Neuronal stem cell (in vitro differentiated cells): ENCODE data around the gene GRAP2.

ENCODE experiments used
- DNase-seq: peaks from one replicate; pipeline ENCODE4 v3.0.0-alpha.2; 2013; ENCODE audit warnings: low spot score
- H2AFZ ChIP-seq: one replicate; pipeline ENCODE4 v1.6.1; 2013; ENCODE audit warnings: mild to moderate bottlenecking, low read length, inconsistent platforms
- H2AK5ac ChIP-seq: 2 replicates; pipeline ENCODE4 v1.6.1; 2013; ENCODE audit warnings: low read depth, mild to moderate bottlenecking, inconsistent platforms, low read length, moderate library complexity, mixed read lengths
- H2BK120ac ChIP-seq: 2 replicates; pipeline ENCODE4 v1.6.1; 2013; ENCODE audit warnings: low read depth, mild to moderate bottlenecking, inconsistent platforms, low read length, moderate library complexity, mixed read lengths
- H2BK12ac ChIP-seq: one replicate; pipeline ENCODE4 v1.6.1; 2013; ENCODE audit warnings: low read length, inconsistent platforms
- H2BK15ac ChIP-seq: 2 replicates; pipeline ENCODE4 v1.6.1; 2013; ENCODE audit warnings: mild to moderate bottlenecking, low read length, inconsistent platforms, mixed read lengths
- H2BK5ac ChIP-seq: one replicate; pipeline ENCODE4 v1.6.1; 2013; ENCODE audit warnings: inconsistent platforms, mild to moderate bottlenecking, low read length, moderate library complexity
- H3K14ac ChIP-seq: one replicate; pipeline ENCODE4 v1.6.1; 2013; ENCODE audit warnings: low read length, inconsistent platforms
- H3K18ac ChIP-seq: 2 replicates; pipeline ENCODE4 v1.6.1; 2013; ENCODE audit warnings: low read length, inconsistent platforms
- H3K23ac ChIP-seq: 2 replicates; pipeline ENCODE4 v1.6.1; 2013; ENCODE audit warnings: low read depth, mild to moderate bottlenecking, mixed read lengths, low read length, inconsistent platforms; ENCODE audit not compliant: poor library complexity
- H3K27ac ChIP-seq: replicated peaks from 3 replicates; pipeline ENCODE4 v1.5.1; 2013; ENCODE audit warnings: low read length, inconsistent platforms
- H3K27me3 ChIP-seq, 3 experiments: 2 replicates each; pipeline ENCODE4 v1.6.1; 2013; ENCODE audit warnings: low read length in 3 of 3, mild to moderate bottlenecking in 2 of 3, inconsistent platforms in 1 of 3, low read depth in 1 of 3, mixed read lengths in 1 of 3, moderate library complexity in 1 of 3; ENCODE audit not compliant: control insufficient read depth in 3 of 3, insufficient read depth in 3 of 3
- H3K36me3 ChIP-seq, 2 donors: replicated peaks in 1 of 2; 2 replicates each; pipeline ENCODE4 v1.6.1; 2013; ENCODE audit warnings: low read length in 2 of 2; ENCODE audit not compliant: control insufficient read depth in 2 of 2, insufficient read depth in 2 of 2
- H3K4ac ChIP-seq: 2 replicates; pipeline ENCODE4 v1.6.1; 2013; ENCODE audit warnings: inconsistent platforms, mild to moderate bottlenecking, low read length, moderate library complexity
- H3K4me1 ChIP-seq, 2 donors: 1 replicate in 1 of 2; 2 replicates in 1 of 2; pipeline ENCODE4 v1.6.1; 2013; ENCODE audit warnings: low read length in 2 of 2, low read depth in 1 of 2; ENCODE audit not compliant: control insufficient read depth in 2 of 2, insufficient read depth in 1 of 2
- H3K4me2 ChIP-seq: one replicate; pipeline ENCODE4 v1.6.1; 2013; ENCODE audit warnings: mild to moderate bottlenecking, low read length, inconsistent platforms; ENCODE audit not compliant: insufficient read depth, poor library complexity, severe bottlenecking
- H3K4me3 ChIP-seq, 2 donors: 2 replicates each; pipeline ENCODE4 v1.5.1; 2013; ENCODE audit warnings: low read length in 2 of 2, mild to moderate bottlenecking in 2 of 2, inconsistent platforms in 1 of 2, moderate library complexity in 1 of 2
- H3K79me1 ChIP-seq: one replicate; pipeline ENCODE4 v1.6.1; 2013; ENCODE audit warnings: low read depth, mild to moderate bottlenecking, inconsistent platforms, low read length, moderate library complexity
- H3K9ac ChIP-seq: one replicate; pipeline ENCODE4 v1.6.1; 2013; ENCODE audit warnings: mild to moderate bottlenecking, low read depth, low read length, inconsistent platforms; ENCODE audit not compliant: poor library complexity
- H3K9me3 ChIP-seq, 2 donors: replicated peaks in 1 of 2; 2 replicates each; pipeline versions ENCODE3 to v1.6.1; 2013; ENCODE audit warnings: low read length in 2 of 2, mild to moderate bottlenecking in 2 of 2, inconsistent platforms in 1 of 2, low read depth in 1 of 2, mixed read lengths in 1 of 2, moderate library complexity in 1 of 2; ENCODE audit not compliant: control insufficient read depth in 2 of 2, insufficient read depth in 1 of 2
- H4K8ac ChIP-seq: one replicate; pipeline ENCODE4 v1.6.1; 2013; ENCODE audit warnings: low read depth, mild to moderate bottlenecking, inconsistent platforms, low read length, moderate library complexity
- H4K91ac ChIP-seq: one replicate; pipeline ENCODE4 v1.6.1; 2013; ENCODE audit warnings: low read length, low read depth, mild to moderate bottlenecking, inconsistent platforms; ENCODE audit not compliant: poor library complexity
- WGBS, 2 donors: extraction: QIAGEN DNeasy Blood & Tissue Kit; methylation state at CpG; one replicate each; pipeline ENCODE4 v1.1.7; 2013; ENCODE audit warnings: missing lambda C conversion rate in 2 of 2, mixed read lengths in 1 of 2; ENCODE audit not compliant: insufficient read length in 2 of 2, insufficient replicate concordance in 1 of 2; ENCODE audit errors: extremely low coverage in 2 of 2; 5-methylcytosine and 5-hydroxymethylcytosine counted together

GRAP2 gene

GRCh38 chr22:39943953-39944872 is 43.3 kb downstream of the GRAP2 start:
- DNase-seq = no peak
- no peak overlapping the region for H4K91ac ChIP-seq
- no peak overlapping the region for H2BK15ac ChIP-seq
- H3K18ac ChIP-seq = no peak overlapping the region
- H2BK120ac ChIP-seq = no peak overlapping the region
- no peak overlapping the region for H3K4me2 ChIP-seq
- no peak overlapping the region for H3K4ac ChIP-seq
- H2BK5ac ChIP-seq = no peak overlapping the region
- no peak overlapping the region for H2BK12ac ChIP-seq
- no peak overlapping the region for H4K8ac ChIP-seq
- H3K27ac ChIP-seq = no peak overlapping the region
- WGBS, 2 donors = no CpG with 5 or more reads among the region's 11 CpGs
- no peak overlapping the region for H3K4me3 ChIP-seq
- no peaks in the 10 kb centered on the region for H3K36me3 ChIP-seq
- no peak overlapping the region for H2AFZ ChIP-seq
- no peaks in the 10 kb centered on the region for H3K79me1 ChIP-seq
- H3K4me1 ChIP-seq = peaks cover 0 to 9% of the 10 kb centered on the region in 2 donors
- H3K27me3 ChIP-seq = peaks cover 0 to 9% (median 0%) of the 10 kb centered on the region in 3 experiments
- H3K14ac ChIP-seq = no peak overlapping the region
- H3K9ac ChIP-seq = no peak overlapping the region
- H3K23ac ChIP-seq = no peak overlapping the region
- no peak overlapping the region for H2AK5ac ChIP-seq
- H3K9me3 ChIP-seq = no peaks in the 10 kb centered on the region

- WGBS, 2 donors = no CpG with 5 or more reads among the region's 4 CpGs
- no peak for DNase-seq
Measured at GRCh38 chr22:39946126-39946502, 45.2 kb downstream of the GRAP2 start.

GRCh38 chr22:39946503-39947219 is 45.8 kb downstream of the GRAP2 start:
- Histone ChIP-seq H3K27ac (no peak overlapping the region), H3K4ac (no peak overlapping the region), H3K27me3 (peaks cover 0 to 9% (median 0%) of the 10 kb centered on the region in 3 experiments), H3K18ac (no peak overlapping the region), H3K23ac (no peak overlapping the region), H3K9ac (no peak overlapping the region), H2BK5ac (no peak overlapping the region), H3K14ac (peak overlapping the region; percentile 13), H2BK15ac (no peak overlapping the region), H3K4me3 (no peak overlapping the region), H4K91ac (no peak overlapping the region), H2BK12ac (no peak overlapping the region), H3K9me3 (no peaks in the 10 kb centered on the region), H2AFZ (no peak overlapping the region), H3K4me2 (no peak overlapping the region), H3K36me3 (no peaks in the 10 kb centered on the region), H2BK120ac (no peak overlapping the region), H4K8ac (no peak overlapping the region), H2AK5ac (no peak overlapping the region), H3K79me1 (no peaks in the 10 kb centered on the region), H3K4me1 (peaks cover 0 to 9% of the 10 kb centered on the region in 2 donors)
- no CpG with 5 or more reads among the region's 8 CpGs for WGBS, 2 donors
- DNase-seq = no peak

More at GRCh38 chr22:39946126-39946502, 45.2 kb downstream of the GRAP2 start:
- H4K91ac ChIP-seq = no peak overlapping the region
- no peak overlapping the region for H3K23ac ChIP-seq
- H3K27me3 ChIP-seq = peaks cover 0 to 9% (median 0%) of the 10 kb centered on the region in 3 experiments
- H2BK120ac ChIP-seq = no peak overlapping the region
- H3K4me1 ChIP-seq = peaks cover 0 to 9% of the 10 kb centered on the region in 2 donors
- H2AFZ ChIP-seq = no peak overlapping the region
- no peak overlapping the region for H3K4ac ChIP-seq
- no peak overlapping the region for H2BK12ac ChIP-seq
- H2BK5ac ChIP-seq = no peak overlapping the region
- H3K4me2 ChIP-seq = no peak overlapping the region
- H3K79me1 ChIP-seq = no peaks in the 10 kb centered on the region
- no peaks in the 10 kb centered on the region for H3K9me3 ChIP-seq
- H2BK15ac ChIP-seq = no peak overlapping the region
- H3K18ac ChIP-seq = no peak overlapping the region
- no peak overlapping the region for H4K8ac ChIP-seq
- no peak overlapping the region for H3K14ac ChIP-seq
- H3K9ac ChIP-seq = no peak overlapping the region
- H3K36me3 ChIP-seq = no peaks in the 10 kb centered on the region
- H3K27ac ChIP-seq = no peak overlapping the region
- H2AK5ac ChIP-seq = no peak overlapping the region
- no peak overlapping the region for H3K4me3 ChIP-seq
